COR-L47 (cell line): Measurements from ENCODE around the gene PRSS48.
"Not testable (repeated sequence)": the region's sequence is repeated elsewhere in the genome, so short reads cannot be mapped to it uniquely, and the experiment has no call there.

Experiments
- DNase-seq: peaks from one replicate; lab custom pipeline; 2025; lab: John Stamatoyannopoulos, UW

The PRSS48 gene

DNA sequence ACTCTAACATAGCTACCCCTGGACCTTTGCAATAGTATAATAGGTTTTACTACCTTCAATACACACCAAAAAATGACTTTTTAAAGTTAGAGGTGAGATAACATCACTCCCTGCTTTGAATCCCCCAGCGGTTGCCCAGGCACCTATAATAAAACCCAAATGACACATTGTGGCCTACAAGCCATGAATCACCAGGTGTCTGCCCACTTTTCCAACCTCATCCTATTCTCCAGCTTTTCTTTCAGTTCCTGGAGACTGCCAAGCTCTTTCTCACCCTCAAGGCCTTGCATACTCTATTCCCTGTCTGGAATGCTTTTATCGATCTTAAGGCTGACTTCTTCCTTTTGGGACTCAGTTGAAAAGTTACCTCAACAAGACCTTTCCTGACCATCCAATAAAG is 16.4 kb upstream of the PRSS48 start:
- no peak for DNase-seq

DNA sequence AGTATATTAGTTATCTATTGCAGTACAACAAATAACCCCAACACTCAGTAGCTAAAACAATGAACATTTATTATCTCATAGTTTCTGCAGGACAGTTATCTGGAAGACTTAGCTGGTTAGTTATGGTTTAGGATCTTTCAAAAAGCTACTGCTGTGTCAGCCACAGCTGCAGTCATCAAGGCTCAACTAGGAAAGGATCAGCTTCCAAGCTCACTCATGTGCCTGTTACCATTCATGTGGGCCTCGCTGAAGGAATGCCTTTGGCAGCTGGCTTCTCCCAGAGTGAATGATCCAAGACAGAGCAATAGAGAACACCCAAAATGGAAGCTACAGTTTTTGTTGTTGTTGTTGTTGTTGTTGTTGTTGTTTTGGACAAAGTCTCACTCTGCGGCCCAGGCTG is 13.5 kb upstream of the PRSS48 start:
- no peak for DNase-seq

DNA sequence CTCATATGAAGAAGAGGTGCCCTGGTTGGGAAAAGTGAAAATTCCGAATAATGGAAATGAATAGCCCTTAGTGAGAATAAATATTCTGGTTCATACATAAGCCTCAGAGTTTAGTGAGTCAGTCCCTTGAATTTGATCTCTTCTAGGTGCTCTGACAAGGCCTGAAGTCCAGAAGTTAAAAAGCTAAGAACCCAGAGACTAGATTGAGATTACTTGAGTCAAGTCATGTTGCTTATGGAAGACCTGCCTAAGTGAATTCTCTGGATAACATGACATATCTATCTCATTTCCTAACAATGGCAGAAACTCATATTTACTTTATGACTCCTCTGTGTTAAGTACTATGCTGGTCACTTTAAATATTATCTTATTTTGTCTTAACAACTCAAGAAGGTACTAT is 10.5 kb upstream of the PRSS48 start:
- no peak for DNase-seq

DNA sequence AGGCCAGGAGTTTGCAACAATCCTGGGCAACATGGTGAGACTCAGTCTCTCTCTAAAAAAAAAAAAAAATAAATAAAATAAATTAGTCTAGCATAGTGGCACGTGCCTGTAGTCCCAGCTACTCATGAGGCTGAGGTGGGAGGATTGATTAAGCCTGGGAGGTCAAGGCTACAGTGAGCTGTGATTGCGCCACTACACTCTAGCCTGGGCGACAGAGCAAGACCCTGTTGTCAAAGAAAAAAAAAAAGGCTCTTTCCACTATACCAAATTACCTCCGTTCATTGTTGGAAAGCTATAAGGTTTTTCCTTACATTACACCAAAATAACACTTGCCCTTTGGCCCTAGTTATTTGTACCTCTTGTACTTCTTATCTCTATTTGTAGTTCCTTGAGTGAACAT is 9.9 kb upstream of the PRSS48 start:
- DNase-seq, result no peak

DNA sequence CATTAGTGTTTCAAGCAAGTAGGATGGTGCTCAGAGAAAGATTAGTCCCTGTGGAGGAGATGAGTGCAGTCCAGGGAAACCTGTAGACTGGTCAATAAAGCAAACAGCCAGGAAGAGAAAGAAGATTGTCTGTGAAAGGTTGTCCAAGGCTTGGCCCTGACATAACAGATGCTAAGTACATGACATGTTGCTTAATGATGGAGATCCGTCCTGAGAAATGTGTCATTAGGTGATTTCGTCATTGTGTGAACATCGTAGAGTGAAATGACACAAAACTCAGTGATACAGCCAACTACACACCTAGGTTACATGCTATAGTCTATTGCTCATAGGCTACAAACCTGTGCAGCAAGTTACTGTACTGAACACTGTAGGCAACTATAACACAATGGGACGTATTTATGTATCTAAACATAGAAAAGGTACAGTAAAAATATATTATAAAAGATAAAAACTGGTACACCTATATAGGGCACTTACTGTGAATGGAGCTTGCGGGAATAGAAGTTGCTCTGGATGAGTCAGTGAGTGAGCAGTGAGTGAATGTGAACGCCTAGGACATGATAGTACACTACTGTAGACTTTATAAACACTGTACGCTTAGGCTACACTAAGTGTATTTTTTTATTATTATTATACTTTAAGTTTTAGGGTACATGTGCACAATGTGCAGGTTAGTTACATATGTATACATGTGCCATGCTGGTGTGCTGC is 9.0 kb upstream of the PRSS48 start:
- DNase-seq, result no peak

DNA sequence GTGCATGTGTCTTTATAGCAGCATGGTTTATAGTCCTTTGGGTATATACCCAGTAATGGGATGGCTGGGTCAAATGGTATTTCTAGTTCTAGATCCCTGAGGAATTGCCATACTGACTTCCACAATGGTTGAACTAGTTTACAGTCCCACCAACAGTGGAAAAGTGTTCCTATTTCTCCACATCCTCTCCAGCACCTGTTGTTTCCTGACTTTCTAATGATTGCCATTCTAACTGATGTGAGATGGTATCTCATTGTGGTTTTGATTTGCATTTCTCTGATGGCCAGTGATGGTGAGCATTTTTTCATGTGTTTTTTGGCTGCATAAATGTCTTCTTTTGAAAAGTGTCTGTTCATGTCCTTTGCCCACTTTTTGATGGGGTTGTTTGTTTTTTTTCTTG is 8.1 kb upstream of the PRSS48 start:
- not testable (repeated sequence) for DNase-seq

DNA sequence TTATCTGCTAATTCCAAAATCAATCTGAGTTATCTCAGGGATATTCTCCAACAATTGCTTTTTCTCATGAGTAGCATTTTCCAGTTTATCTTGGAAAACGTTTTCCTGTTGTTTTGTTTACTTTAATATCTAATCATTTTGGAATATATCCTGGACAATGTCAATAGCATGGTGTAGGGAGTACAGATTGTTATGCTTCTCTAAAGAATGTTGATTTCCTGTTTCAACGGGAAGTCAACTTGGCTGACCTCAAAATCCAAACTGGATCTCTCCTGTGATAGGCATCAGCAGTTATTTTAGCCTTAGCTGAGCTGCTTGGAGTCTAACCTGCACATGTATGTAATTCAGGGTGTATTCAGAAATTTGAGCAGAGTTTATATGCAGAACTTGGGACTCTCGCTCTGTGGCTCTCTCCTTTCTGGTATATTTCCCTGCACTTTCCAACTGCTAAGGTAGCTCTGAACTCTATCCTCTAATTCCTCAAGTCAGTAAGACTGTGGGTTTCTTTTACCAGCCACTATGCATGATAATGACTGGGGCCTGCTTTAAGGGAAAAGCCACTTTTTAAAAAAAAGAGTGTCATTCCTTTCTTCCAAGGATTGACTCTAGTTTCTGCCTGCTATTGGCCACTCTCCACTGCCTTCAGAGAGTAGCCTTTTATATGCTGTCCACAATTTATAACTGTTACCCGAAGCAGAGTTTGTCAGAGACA is 7.7 kb downstream of the PRSS48 start:
- no peak for DNase-seq

DNA sequence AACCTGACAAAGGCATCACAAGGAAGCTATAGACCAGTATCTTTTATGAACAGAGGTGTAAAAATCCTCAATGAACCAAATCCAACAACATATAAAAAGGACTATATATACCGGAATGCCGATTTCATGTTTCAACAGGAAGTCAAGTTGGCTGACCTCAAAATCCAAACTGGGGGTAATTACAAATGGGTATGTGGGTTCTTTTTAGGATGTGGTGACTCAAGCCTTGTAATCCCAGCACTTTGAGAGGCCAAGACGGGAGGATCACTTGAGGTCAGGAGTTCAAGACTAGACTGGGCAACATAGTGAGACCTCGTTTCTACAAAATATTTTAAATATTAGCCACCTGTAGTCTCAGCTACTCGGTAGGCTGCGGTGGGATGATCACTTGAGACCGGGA is 10.4 kb downstream of the PRSS48 start:
- DNase-seq, result no peak

DNA sequence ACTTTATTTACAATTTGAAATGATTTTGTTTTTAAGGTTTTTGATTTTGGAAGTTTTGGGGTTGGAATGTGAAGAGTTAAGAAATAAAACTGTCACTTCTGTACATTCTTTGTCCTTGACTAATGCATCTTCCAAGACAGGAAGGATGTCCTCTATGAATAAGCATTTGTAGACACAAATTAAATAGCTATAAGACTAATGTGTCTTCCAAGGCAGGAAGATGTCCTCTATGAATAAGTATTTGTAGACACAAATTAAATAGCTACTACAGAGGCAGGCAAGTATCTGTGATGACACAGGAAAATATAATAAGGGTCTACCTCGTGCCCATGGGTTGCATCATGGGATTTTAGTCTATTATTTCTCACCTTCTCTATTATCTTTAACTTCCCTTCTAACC is 14.5 kb downstream of the PRSS48 start:
- no peak for DNase-seq

DNA sequence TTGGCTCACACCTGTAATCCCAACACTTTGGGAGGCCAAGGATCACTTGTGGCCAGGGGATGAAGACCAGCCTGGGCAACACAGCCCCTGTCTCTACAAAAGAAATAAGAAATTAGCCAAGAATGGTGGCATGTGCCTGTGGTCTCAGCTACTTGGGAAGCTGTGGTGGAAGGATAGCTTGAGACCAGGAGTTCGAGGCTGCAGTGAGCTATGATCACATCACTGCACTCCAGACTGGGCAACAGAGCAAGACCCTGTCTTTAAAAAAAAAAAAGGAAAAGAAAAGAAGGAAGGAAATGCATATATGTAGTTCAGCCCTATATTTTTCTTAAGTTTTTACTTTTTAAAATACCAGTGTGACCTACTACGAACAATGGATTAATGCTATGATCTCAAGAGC is 15.1 kb downstream of the PRSS48 start:
- no peak for DNase-seq

DNA sequence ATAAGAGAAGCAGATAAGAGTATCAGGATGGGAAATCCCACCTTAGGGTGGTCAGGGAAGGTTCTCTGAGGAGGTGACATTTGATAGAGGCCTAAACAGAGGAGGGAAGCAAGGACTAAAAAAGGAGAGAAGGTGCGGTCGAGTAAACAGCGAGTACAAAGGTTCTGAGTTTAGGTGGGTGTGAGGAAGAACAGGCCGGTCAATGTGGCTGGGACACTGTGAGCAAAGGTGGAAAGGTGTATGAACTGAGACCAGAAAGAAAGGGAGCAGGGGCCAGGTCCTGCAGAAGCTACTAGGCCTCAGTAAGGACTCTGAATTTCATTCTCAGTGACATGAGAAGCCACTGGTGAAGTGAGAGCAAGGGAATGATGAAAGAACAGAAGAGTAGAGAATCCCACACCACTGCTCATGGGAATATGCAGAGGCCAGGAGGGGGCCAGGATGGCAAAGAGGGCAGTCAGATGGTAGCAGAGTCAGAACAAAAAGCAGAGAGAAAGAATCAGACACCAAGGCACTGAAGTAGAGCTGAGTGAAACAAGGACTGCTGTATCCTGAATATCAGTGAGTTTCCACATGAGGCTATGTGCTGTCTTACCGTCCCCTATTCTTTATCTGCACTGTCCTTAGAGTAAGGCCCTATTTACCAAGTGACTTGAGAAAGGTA is 18.0 kb downstream of the PRSS48 start:
- no peak for DNase-seq

DNA sequence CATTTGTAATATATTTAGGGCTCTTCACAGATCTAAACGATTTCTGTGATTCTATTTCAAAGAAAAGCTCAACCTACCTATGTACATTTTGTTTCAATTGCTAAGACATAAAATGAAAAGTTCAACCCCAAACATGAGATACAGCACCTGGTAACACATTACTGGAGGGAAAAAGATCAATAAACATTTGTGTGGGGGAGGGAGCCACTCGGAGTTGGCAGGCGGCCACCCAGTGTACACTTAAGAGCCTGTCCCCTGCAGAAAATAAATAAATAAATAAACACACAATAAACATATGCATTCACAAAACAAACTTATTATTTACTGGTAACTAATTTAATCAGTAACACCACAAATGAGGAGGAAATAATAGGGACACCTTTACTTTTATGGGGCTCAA is 19.3 kb downstream of the PRSS48 start:
- no peak for DNase-seq

DNA sequence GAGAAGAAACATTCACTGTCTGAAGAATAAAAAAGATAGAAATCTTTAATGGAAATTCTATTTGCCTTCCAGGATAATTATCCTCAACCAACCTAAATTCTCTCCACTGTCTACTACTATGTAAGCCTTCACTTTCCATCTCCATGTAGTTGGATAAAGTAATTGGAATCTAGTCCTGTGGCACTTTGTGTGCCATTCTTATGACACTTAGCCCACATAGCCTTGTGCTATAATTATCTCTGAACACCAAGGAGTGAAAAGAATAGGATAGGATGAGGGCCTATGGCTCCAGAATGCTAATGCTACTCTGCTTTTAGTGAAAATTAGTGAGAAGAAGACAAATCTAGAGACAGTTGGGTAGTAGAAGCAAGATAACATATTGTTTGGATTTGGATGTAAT is 20.2 kb downstream of the PRSS48 start:
- DNase-seq, result no peak

DNA sequence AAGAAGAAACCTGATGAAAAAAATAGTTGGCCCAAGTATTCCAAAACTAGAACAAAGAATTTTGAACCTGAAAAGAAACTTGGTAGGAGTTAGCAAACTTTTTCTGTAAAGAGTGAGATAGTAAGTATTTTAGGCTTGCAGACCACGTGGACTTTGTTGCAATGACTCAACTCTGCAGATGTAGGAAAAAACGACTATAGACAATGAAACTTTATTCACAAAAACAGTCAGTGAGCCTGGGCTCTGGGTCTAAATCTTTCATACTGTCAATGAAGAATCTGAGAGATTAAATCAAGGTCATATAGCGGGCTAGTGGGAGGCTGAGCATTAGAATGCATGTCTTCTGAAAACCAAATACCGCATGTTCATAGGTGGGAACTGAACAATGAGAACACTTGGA is 25.5 kb downstream of the PRSS48 start:
- DNase-seq, result no peak

DNA sequence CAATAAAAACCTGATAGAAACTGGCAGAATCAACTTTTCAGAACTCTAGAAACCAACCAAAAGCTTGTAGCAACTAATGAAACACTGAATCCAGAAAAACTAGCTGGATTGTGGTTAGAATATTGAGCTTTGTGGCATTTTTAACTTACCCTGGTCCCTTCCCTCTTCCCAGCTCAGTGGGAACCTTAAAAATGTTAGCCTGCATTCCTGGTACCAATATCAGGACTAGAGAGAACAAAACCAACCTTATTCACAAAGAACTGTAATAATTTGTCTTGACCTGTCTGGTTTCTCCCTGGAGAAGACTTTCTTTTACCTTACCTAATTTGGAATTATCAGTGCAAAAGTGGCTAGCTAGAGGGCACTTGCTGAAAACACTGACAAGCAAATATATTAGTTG is 27.3 kb downstream of the PRSS48 start:
- DNase-seq, result no peak

DNA sequence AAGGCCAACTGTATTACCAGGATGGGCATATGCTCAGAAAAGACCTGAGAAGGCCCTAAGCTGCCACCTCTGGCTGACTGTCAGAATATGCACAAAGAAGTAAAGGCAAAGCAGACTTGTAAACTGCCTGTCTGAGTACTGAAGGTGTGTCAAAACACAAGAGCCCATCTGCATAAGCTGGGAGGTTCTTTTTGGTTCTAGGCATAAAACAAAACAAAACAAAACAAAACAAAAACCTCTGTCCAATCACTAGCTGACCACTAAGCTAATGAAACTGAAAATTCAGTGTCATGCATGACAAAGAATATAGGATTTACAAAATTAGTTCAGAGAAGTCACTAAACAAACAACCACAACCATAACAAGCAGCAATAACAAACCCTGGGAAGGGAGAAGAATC is 27.8 kb downstream of the PRSS48 start:
- DNase-seq, result no peak

DNA sequence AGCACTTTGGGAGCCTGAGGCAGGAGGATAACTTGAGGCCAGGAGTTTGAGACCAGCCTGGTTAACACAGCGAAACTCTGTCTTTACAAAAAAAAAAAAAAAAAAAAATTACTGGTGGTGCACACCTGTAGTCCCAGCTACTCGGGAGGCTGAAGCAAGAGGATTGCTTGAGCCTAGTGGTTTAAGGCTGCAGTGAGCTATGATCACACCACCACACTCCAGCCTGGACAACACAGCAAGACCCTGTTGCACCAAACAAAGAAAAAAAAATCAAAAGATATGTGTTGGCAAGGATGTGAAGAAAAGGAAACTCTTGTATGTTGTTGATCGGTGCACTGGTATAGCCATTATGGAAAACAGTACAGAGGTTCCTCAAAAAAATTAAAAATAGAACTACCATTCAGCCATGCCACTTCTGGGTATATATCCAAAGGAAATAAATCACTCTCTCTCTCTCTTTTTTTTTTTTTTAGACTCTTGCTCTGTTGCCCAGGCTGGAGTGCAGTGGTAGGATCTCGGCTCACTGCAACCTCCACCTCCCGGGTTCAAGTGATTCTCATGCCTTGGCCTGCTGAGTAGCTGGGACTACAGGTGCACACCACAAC is 33.3 kb downstream of the PRSS48 start:
- no peak for DNase-seq

DNA sequence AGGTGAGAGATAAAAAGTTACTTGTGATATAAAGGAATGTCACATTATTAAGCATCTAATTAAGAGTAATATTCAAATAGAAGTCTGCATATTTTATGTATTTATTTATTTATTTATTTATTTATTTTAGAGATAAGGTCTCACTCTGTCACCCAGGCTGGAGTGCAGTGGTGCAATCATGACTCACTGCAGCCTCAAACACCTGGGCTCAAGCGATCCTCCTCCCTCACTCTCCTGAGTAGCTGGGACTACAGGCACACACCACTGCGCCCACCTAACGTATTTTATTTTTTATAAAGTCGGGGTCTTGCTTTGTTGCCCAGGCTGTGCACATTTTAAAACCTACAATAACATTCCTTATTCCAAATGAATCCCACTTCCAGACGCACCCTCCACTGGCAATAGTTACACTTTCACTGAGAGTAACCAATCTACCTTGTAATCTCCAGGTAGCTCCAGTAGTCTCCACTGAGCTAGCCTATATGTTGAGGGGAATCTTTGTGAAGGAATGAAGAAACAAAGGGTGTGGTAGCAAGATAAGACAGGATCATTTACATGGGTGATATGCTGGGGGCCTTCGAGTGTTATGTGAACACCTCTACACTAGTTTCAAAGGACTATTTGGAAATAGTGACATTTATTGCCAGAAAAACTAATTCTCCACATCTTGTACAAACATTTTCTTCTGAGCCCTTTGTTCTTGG is 36.5 kb downstream of the PRSS48 start:
- DNase-seq, result no peak

DNA sequence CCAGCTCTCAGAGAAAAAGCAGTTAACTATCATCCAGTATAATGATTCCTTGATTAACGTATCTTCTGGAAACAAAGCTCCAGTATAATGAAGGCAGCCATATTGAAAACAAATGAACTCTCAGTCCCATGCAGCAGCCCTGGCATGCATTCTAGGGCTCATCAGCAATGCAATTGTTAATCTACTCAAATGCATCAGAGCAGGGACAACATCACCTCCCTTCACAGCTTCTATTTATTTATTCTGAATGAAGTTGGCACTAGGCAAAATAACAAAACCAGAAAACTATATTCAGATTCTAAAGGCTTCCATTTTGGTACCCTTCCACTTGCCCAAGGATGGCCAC is 37.0 kb downstream of the PRSS48 start:
- no peak for DNase-seq

DNA sequence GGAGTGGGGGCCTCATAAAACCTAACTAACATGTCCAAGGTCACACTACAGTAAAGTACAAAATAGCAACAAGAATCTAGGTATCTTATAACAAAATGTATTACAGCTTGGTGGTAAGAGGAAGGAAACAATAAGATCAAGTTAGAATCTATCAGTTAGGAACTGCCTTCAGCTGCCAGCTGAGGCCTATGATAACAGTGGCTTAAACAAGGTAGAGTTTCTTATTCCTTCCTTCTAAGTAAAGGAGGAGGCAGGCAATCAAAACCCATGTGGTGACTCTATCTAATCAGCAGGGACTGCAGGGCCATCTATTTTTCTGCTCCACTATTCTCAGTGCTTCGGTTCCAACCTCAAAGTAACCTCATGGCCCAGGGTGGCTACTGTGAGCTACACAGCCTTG is 37.5 kb downstream of the PRSS48 start:
- DNase-seq, result no peak

DNA sequence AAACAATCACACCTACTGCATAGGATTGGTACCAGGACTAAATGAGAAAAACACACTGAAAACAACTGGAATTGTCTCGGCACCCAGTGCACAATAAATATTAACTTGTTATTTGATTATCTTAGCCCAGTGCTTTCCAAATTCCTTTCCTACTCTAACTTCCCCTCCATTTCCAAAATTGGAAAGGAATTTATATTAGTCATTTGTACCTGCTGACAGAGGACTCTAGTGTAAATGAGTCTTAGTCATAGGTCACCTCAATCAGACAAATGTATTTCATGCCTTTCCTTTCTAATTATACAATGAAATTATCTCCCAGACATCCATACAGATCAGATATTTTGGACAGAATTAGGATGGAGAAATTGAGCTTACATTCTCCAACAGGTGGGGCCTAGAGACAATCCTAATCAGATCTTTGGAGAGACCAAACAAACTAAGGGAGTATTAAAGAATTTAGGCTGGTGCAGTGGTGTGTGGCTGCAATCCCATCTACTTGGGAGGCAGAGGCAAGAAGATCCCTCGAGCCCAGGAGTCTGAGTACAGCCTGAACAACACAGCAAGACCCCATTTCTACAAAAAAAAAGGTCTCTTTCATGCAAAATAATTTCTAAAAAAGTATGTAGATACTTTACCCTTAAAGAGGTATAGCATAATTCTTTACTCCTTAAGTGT is 38.4 kb downstream of the PRSS48 start:
- no peak for DNase-seq

DNA sequence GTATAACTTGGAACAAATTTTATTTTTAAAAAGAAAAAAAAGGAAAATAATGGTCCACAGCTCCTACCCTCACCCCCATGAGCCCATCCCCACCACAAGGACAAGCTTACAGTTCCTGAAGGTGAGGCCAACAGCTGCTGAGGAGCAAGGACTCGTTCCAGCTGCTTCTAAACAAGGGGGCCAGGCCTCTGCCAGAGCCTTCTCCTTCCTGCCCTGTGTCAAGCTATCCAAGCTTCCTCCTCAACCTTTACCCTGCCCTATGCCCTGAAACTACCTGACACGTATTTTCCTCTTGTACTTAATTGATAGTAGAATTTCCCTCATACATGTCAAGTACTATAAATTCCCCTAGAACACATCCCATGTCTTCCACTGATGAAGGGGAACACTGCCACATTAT is 39.7 kb downstream of the PRSS48 start:
- no peak for DNase-seq
